B cell (primary cell): ENCODE data around the gene IL10RA.

Experiments
- EZH2 ChIP-seq: IDR thresholded peaks from 2 replicates; pipeline ENCODE4 v1.6.1; 2012; ENCODE audit warnings: borderline replicate concordance, low read depth, mild to moderate bottlenecking, moderate library complexity, low read length; ENCODE audit not compliant: insufficient read depth, poor library complexity, severe bottlenecking
- TF ChIP-seq, protein P1 (sequence below): fragments of 200-600 bp; IDR thresholded peaks from one replicate; pipeline ENCODE4 v1.8.0; 2022; ENCODE audit warnings: antibody characterized with exemption, mild to moderate bottlenecking

DNA sequence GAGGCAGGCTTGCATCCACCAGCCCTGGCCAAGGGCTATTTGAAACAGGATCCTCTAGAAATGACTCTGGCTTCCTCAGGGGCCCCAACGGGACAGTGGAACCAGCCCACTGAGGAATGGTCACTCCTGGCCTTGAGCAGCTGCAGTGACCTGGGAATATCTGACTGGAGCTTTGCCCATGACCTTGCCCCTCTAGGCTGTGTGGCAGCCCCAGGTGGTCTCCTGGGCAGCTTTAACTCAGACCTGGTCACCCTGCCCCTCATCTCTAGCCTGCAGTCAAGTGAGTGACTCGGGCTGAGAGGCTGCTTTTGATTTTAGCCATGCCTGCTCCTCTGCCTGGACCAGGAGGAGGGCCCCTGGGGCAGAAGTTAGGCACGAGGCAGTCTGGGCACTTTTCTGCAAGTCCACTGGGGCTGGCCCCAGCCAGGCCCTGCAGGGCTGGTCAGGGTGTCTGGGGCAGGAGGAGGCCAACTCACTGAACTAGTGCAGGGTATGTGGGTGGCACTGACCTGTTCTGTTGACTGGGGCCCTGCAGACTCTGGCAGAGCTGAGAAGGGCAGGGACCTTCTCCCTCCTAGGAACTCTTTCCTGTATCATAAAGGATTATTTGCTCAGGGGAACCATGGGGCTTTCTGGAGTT, 13.3 kb downstream of the IL10RA start:
- no peak for TF ChIP-seq EZH2
- TF ChIP-seq, protein P1, sequence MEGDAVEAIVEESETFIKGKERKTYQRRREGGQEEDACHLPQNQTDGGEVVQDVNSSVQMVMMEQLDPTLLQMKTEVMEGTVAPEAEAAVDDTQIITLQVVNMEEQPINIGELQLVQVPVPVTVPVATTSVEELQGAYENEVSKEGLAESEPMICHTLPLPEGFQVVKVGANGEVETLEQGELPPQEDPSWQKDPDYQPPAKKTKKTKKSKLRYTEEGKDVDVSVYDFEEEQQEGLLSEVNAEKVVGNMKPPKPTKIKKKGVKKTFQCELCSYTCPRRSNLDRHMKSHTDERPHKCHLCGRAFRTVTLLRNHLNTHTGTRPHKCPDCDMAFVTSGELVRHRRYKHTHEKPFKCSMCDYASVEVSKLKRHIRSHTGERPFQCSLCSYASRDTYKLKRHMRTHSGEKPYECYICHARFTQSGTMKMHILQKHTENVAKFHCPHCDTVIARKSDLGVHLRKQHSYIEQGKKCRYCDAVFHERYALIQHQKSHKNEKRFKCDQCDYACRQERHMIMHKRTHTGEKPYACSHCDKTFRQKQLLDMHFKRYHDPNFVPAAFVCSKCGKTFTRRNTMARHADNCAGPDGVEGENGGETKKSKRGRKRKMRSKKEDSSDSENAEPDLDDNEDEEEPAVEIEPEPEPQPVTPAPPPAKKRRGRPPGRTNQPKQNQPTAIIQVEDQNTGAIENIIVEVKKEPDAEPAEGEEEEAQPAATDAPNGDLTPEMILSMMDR, result no peak
